SK-N-SH treated with all-trans-retinoic acid at 6 μM for 48 hours (cell line): Measurements from ENCODE around the gene IRX6.

Experiments
- ATAC-seq: fragments of 200-7000 bp; cut with Tn5 transposase; 3 replicates; pipeline ENCODE4 v1.9.1; 2020; ENCODE audit warnings: mild to moderate bottlenecking, moderate library complexity
- ARNTL ChIP-seq: fragments of 450-650 bp; formaldehyde crosslinking; IDR thresholded peaks from 2 replicates; pipeline ENCODE4 v1.5.0; 2020; ENCODE audit warnings: low read depth, mild to moderate bottlenecking, moderate library complexity, borderline replicate concordance
- CREB5 ChIP-seq: fragments of 250-450 bp; sonication (Bioruptor Pico); IDR thresholded peaks from 2 replicates; pipeline ENCODE4 v1.5.1; 2020; ENCODE audit warnings: low read depth, mild to moderate bottlenecking, moderate library complexity
- CSRNP3 ChIP-seq: fragments of 250-450 bp; sonication (Bioruptor Pico); IDR thresholded peaks from 2 replicates; pipeline ENCODE4 v1.5.1; 2021; ENCODE audit warnings: mild to moderate bottlenecking, moderate library complexity
- ESRRG ChIP-seq: fragments of 250-450 bp; sonication (Bioruptor Pico); IDR thresholded peaks from 2 replicates; pipeline ENCODE4 v1.6.1; 2021; ENCODE audit warnings: mild to moderate bottlenecking
- ISL1 ChIP-seq: fragments of 250-450 bp; sonication (Bioruptor Pico); IDR thresholded peaks from 2 replicates; pipeline ENCODE4 v2.1.2; 2022; ENCODE audit warnings: mild to moderate bottlenecking, moderate library complexity
- OSR1 ChIP-seq: fragments of 250-450 bp; sonication (Bioruptor Pico); IDR thresholded peaks from 2 replicates; pipeline ENCODE4 v1.8.0; 2022; ENCODE audit warnings: moderate library complexity, mild to moderate bottlenecking, inconsistent platforms
- PATZ1 ChIP-seq: fragments of 250-450 bp; sonication (Bioruptor Pico); IDR thresholded peaks from 2 replicates; pipeline ENCODE4 v1.8.0; 2020; ENCODE audit warnings: mild to moderate bottlenecking, moderate library complexity, borderline replicate concordance
- POU6F1 ChIP-seq: fragments of 250-450 bp; sonication (Bioruptor Pico); IDR thresholded peaks from 2 replicates; pipeline ENCODE4 v1.8.0; 2021; ENCODE audit warnings: low read depth, mild to moderate bottlenecking, moderate library complexity, borderline replicate concordance
- PPARA ChIP-seq: fragments of 250-450 bp; sonication (Bioruptor Pico); IDR thresholded peaks from 2 replicates; pipeline ENCODE4 v1.5.0; 2020; ENCODE audit warnings: mild to moderate bottlenecking, borderline replicate concordance
- RARB ChIP-seq: fragments of 250-450 bp; sonication (Bioruptor Pico); IDR thresholded peaks from 2 replicates; pipeline ENCODE4 v1.8.0; 2021; ENCODE audit warnings: mild to moderate bottlenecking, moderate library complexity
- SNAI2 ChIP-seq: fragments of 250-450 bp; sonication (Bioruptor Pico); IDR thresholded peaks from 2 replicates; pipeline ENCODE4 v1.5.0; 2020; ENCODE audit warnings: mild to moderate bottlenecking, moderate library complexity
- TCF4 ChIP-seq: fragments of 250-450 bp; sonication (Bioruptor Pico); IDR thresholded peaks from 2 replicates; pipeline ENCODE4 v1.8.0; 2021; ENCODE audit warnings: mild to moderate bottlenecking, moderate library complexity, borderline replicate concordance
- TOX ChIP-seq: fragments of 250-450 bp; sonication (Bioruptor Pico); IDR thresholded peaks from 2 replicates; pipeline ENCODE4 v1.8.0; 2021; ENCODE audit warnings: mild to moderate bottlenecking, moderate library complexity, borderline replicate concordance
- TSHZ2 ChIP-seq: fragments of 250-450 bp; sonication (Bioruptor Pico); IDR thresholded peaks from 2 replicates; pipeline ENCODE4 v1.5.0; 2020; ENCODE audit warnings: mild to moderate bottlenecking, moderate library complexity
- ZFP3 ChIP-seq: fragments of 250-450 bp; sonication (Bioruptor Pico); IDR thresholded peaks from 2 replicates; pipeline ENCODE4 v1.5.0; 2020; ENCODE audit warnings: mild to moderate bottlenecking, moderate library complexity
- ZNF565 ChIP-seq: fragments of 450-650 bp; formaldehyde crosslinking; conservative IDR thresholded peaks from 2 replicates; pipeline ENCODE4 v1.5.0; 2020; ENCODE audit warnings: low read depth, mild to moderate bottlenecking, moderate library complexity
- ZNF70 ChIP-seq: fragments of 450-650 bp; formaldehyde crosslinking; IDR thresholded peaks from 2 replicates; pipeline ENCODE4 v1.5.0; 2020; ENCODE audit warnings: mild to moderate bottlenecking, moderate library complexity
- ZNF8 ChIP-seq: fragments of 450-650 bp; formaldehyde crosslinking; IDR thresholded peaks from 2 replicates; pipeline ENCODE4 v1.5.0; 2020; ENCODE audit warnings: mild to moderate bottlenecking, moderate library complexity

IRX6 gene

GRCh38 chr16:55377840-55378239, 53.8 kb downstream of the IRX6 start:
- ATAC-seq, result no peak
- TF ChIP-seq PPARA (CRISPR knock-in tag) (no peak), TCF4 (CRISPR knock-in tag) (no peak), ISL1 (CRISPR knock-in tag) (no peak)

- ATAC-seq, result no peak
- TF ChIP-seq CREB5, result no peak
- TF ChIP-seq ZNF8, result no peak
- no peak for TF ChIP-seq ISL1 (CRISPR knock-in tag)
- TF ChIP-seq OSR1, result no peak
- TF ChIP-seq ESRRG (CRISPR knock-in tag), result no peak
- TF ChIP-seq TOX (CRISPR knock-in tag), result no peak
- TF ChIP-seq RARB (CRISPR knock-in tag), result no peak
- TF ChIP-seq ARNTL, result no peak
- TF ChIP-seq ZFP3 (CRISPR knock-in tag), result no peak
- TF ChIP-seq CSRNP3 (CRISPR knock-in tag), result no peak
- no peak for TF ChIP-seq TSHZ2 (CRISPR knock-in tag)
These were observed 54.6 kb downstream of the IRX6 start for GRCh38 chr16:55378616-55379015.

GRCh38 chr16:55379371-55379770, 55.4 kb downstream of the IRX6 start:
- no peak for ATAC-seq
- TF ChIP-seq ZNF70 (CRISPR knock-in tag) (no peak), ZNF8 (no peak), RARB (CRISPR knock-in tag) (no peak), PATZ1 (CRISPR knock-in tag) (no peak), CSRNP3 (CRISPR knock-in tag) (no peak), ZNF565 (CRISPR knock-in tag) (no peak), OSR1 (no peak), ARNTL (no peak), ZFP3 (CRISPR knock-in tag) (no peak), ESRRG (CRISPR knock-in tag) (no peak)

GRCh38 chr16:55379876-55380390, 55.9 kb downstream of the IRX6 start:
- TF ChIP-seq POU6F1 (CRISPR knock-in tag) (no peak), OSR1 (no peak), PATZ1 (CRISPR knock-in tag) (no peak), RARB (CRISPR knock-in tag) (no peak), SNAI2 (no peak)
- no peak for ATAC-seq
